Mesodermal cell (in vitro differentiated cells): Measurements from ENCODE around the gene COL23A1.

ENCODE experiments used
- H3K27ac ChIP-seq: 2 replicates; pipeline ENCODE4 v1.7.0; 2013; ENCODE audit warnings: mild to moderate bottlenecking, low read depth, low read length, moderate library complexity; ENCODE audit not compliant: severe bottlenecking
- H3K36me3 ChIP-seq: 2 replicates; pipeline ENCODE4 v1.7.1; 2013; ENCODE audit warnings: mild to moderate bottlenecking, low read length, moderate library complexity; ENCODE audit not compliant: control insufficient read depth, insufficient read depth
- H3K4me1 ChIP-seq: one replicate; pipeline ENCODE4 v1.7.1; 2013; ENCODE audit warnings: mild to moderate bottlenecking, low read length; ENCODE audit not compliant: insufficient read depth, control insufficient read depth, poor library complexity, severe bottlenecking
- H3K4me3 ChIP-seq: 2 replicates; pipeline ENCODE4 v1.7.0; 2013; ENCODE audit warnings: low read length, control low read depth, mild to moderate bottlenecking; ENCODE audit not compliant: insufficient read depth, poor library complexity, severe bottlenecking; ENCODE audit errors: extremely low read depth
- H3K9me3 ChIP-seq: 2 replicates; pipeline ENCODE4 v1.7.1; 2013; ENCODE audit warnings: mild to moderate bottlenecking, low read length, moderate library complexity; ENCODE audit not compliant: control insufficient read depth
- WGBS, 2 experiments: methylation state at CpG; one replicate each; pipeline ENCODE4 v1.1.5; 2013; ENCODE audit warnings: missing lambda C conversion rate in 2 of 2; ENCODE audit not compliant: insufficient coverage in 2 of 2; 5-methylcytosine and 5-hydroxymethylcytosine counted together

The COL23A1 gene

GRCh38 chr5:178403956-178404600, 186.1 kb downstream of the COL23A1 start:
- Histone ChIP-seq H3K9me3 (no peaks in the 10 kb centered on the region), H3K4me3 (no peak overlapping the region), H3K36me3 (no peaks in the 10 kb centered on the region), H3K4me1 (no peaks in the 10 kb centered on the region), H3K27ac (no peak overlapping the region)
- WGBS, 2 experiments, result 80 to 86% methylated on average over 10 of the region's 10 CpGs

GRCh38 chr5:178403351-178403750, 186.8 kb downstream of the COL23A1 start:
- Histone ChIP-seq H3K27ac (no peak overlapping the region), H3K4me3 (no peak overlapping the region), H3K9me3 (no peaks in the 10 kb centered on the region), H3K36me3 (no peaks in the 10 kb centered on the region), H3K4me1 (no peaks in the 10 kb centered on the region)
- WGBS, 2 experiments, result 92 to 95% methylated on average over 7 to 8 of the region's 8 CpGs

GRCh38 chr5:178399701-178400095, 190.5 kb downstream of the COL23A1 start:
- Histone ChIP-seq H3K27ac (no peak overlapping the region), H3K4me1 (no peaks in the 10 kb centered on the region), H3K4me3 (no peak overlapping the region), H3K36me3 (no peaks in the 10 kb centered on the region), H3K9me3 (no peaks in the 10 kb centered on the region)
- 93 to 94% methylated on average over 10 of the region's 12 CpGs for WGBS, 2 experiments

GRCh38 chr5:178398901-178399700, 191.1 kb downstream of the COL23A1 start:
- Histone ChIP-seq H3K9me3 (no peaks in the 10 kb centered on the region), H3K4me1 (no peaks in the 10 kb centered on the region), H3K36me3 (no peaks in the 10 kb centered on the region), H3K4me3 (no peak overlapping the region), H3K27ac (no peak overlapping the region)
- WGBS, 2 experiments, result 79 to 85% methylated on average over 9 to 11 of the region's 15 CpGs

GRCh38 chr5:178396796-178397720, 193.1 kb downstream of the COL23A1 start:
- Histone ChIP-seq H3K27ac (no peak overlapping the region), H3K9me3 (no peaks in the 10 kb centered on the region), H3K4me1 (no peaks in the 10 kb centered on the region), H3K36me3 (no peaks in the 10 kb centered on the region), H3K4me3 (no peak overlapping the region)
- 80 to 84% methylated on average over 25 to 31 of the region's 33 CpGs for WGBS, 2 experiments

GRCh38 chr5:178394074-178394473, 196.1 kb downstream of the COL23A1 start:
- Histone ChIP-seq H3K4me3 (no peak overlapping the region), H3K27ac (no peak overlapping the region), H3K36me3 (no peaks in the 10 kb centered on the region), H3K9me3 (no peaks in the 10 kb centered on the region), H3K4me1 (no peaks in the 10 kb centered on the region)
- 79 to 84% methylated on average over 3 of the region's 3 CpGs for WGBS, 2 experiments

- H3K27ac ChIP-seq, result no peak overlapping the region
- no peaks in the 10 kb centered on the region for H3K9me3 ChIP-seq
- no peaks in the 10 kb centered on the region for H3K36me3 ChIP-seq
- H3K4me1 ChIP-seq, result no peaks in the 10 kb centered on the region
- no peak overlapping the region for H3K4me3 ChIP-seq
- 88 to 89% methylated on average over 11 of the region's 11 CpGs for WGBS, 2 experiments
These were observed 197.2 kb downstream of the COL23A1 start for GRCh38 chr5:178392931-178393394.

GRCh38 chr5:178392386-178392785, 197.8 kb downstream of the COL23A1 start:
- H3K9me3 ChIP-seq, result no peaks in the 10 kb centered on the region
- H3K4me3 ChIP-seq, result no peak overlapping the region
- H3K36me3 ChIP-seq, result no peaks in the 10 kb centered on the region
- 72 to 91% methylated on average over 4 to 7 of the region's 7 CpGs for WGBS, 2 experiments
- H3K4me1 ChIP-seq, result no peaks in the 10 kb centered on the region
- no peak overlapping the region for H3K27ac ChIP-seq

GRCh38 chr5:178391480-178391879, 198.7 kb downstream of the COL23A1 start:
- Histone ChIP-seq H3K36me3 (no peaks in the 10 kb centered on the region), H3K27ac (no peak overlapping the region), H3K4me3 (no peak overlapping the region), H3K9me3 (no peaks in the 10 kb centered on the region), H3K4me1 (peaks cover 2% of the 10 kb centered on the region)
- WGBS, 2 experiments, result 75% methylated on average over 1 of the region's 4 CpGs; no CpG with 5 or more reads in 1 of the 2 experiments

GRCh38 chr5:178389796-178390195, 200.4 kb downstream of the COL23A1 start:
- Histone ChIP-seq H3K27ac (no peak overlapping the region), H3K9me3 (no peaks in the 10 kb centered on the region), H3K4me3 (no peak overlapping the region), H3K36me3 (no peaks in the 10 kb centered on the region), H3K4me1 (peaks cover 10% of the 10 kb centered on the region)
- 85 to 87% methylated on average over 10 to 11 of the region's 12 CpGs for WGBS, 2 experiments
